HG03039 (cell line): Measurements from ENCODE around the gene RALGPS1.

Source experiments
- ATAC-seq: cut with Tn5 transposase; IDR thresholded peaks from one replicate; pipeline ENCODE4 v1.9.1; 2021; ENCODE audit warnings: mild to moderate bottlenecking, moderate library complexity; ENCODE audit not compliant: unreplicated experiment

RALGPS1 gene

DNA sequence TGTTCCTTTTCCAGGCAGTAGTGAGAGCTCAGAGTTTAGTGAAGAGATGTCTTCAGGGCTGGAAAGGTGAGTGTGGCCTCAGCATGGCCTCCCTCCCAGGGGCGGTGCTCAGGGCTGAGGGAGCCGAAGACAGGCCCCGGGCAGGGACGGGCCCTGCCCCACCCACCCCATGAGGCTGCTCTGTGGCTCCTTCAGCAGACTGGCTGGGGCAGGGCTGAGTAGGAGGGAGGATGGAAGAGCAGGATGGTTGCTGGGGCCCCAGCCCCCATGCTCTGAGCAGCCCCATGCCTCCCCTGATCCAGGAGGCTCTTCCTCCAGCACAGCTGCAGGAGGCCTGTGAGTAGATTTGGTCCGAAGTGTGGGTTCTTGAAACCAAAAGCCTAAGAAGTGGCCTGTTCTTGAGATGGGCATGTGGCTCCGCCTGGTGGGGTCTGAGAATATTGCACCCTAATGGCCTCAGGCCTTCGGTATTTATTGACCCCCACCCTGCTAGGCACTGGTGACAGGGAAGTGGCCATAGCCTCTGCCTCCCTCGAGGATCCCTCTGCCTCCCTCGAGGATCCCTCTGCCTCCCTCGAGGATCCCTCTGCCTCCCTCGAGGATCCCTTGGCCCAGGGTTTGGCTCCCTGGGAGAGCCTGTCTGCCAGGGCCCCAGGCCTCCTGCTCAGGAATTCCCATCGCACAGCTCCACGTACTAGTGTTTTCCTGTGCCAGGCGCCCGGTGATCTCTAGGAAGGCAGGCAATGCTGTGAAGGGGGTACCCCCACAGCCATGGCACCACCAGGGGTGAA is 284.6 kb downstream of the RALGPS1 start:
- ATAC-seq = no peak

DNA sequence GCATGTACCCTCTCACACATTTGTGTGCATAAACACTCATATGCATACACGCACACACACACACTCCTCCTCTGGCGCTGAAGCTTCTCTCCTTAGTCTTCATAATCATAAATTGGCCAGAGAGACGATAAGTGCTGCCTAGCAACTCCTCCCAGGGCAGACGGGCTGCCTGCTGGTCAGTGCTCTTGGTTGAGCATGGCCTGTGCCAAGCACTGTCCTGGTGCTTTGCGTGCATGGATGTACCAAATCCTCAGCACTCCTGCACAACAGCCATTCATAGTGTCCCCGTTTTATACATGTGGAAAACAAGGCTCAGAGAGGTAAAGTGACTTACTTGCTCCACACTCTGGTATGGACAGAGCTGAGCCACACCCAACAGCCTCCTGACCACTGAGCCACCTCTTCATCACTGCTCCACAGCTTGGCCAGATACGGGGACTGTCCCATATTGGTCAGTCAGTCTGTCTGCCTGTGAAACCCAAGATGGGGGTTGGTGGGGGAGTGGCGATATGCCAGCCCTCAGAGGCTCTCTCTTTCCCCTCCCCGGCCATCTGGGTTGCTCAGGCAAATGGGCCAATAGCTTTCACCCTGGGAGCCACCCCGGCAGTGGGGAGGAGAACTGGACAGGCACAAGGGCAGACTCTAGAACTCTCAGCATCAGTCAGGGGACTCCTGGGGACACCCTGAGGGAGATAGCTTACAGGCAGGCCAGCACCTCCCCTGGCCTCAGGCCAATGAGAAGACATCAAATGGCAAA is 285.7 kb downstream of the RALGPS1 start:
- ATAC-seq = no peak

DNA sequence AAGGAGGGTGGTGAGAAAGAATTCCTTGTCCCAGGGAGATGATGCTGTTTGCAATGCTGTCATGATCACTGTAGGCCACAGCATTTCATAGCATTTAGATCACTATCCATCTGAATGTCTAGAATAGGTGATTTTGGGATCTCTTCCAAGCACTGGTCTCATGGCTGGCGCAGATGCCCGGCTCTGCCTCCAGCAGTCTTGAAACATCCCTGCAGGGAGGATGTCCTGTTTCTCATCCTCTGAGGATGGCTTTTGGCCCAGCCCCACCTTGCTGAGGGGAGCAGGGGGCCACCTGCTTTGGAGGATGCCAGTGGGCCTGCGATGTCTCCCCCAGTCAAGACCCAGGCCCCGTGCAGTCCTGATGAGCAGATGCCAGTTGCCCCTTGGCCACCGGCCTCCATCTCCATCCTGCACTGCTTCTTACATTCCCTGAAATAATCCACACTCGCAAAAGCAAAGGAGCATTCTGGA is 286.5 kb downstream of the RALGPS1 start:
- no peak for ATAC-seq

DNA sequence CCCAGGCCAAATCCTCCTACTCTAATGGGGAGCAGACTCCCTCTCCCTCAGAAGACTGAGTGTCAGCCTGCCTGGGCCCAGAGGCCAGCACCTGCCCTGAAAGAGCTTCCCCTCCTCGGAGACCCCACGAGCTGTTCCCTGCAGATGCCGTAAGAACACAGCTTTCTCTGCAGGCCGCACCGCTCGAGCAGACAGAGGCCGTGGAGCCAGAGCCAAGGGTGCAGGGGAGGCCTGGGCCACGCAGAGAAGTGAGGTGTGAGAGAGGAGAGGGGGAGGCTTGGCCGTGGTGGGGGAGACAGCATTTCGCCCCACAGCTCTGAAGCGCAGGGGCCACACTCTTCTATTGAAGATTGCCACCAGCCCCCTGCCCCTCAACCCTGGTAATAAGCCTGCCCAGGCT is 287.1 kb downstream of the RALGPS1 start:
- no peak for ATAC-seq

DNA sequence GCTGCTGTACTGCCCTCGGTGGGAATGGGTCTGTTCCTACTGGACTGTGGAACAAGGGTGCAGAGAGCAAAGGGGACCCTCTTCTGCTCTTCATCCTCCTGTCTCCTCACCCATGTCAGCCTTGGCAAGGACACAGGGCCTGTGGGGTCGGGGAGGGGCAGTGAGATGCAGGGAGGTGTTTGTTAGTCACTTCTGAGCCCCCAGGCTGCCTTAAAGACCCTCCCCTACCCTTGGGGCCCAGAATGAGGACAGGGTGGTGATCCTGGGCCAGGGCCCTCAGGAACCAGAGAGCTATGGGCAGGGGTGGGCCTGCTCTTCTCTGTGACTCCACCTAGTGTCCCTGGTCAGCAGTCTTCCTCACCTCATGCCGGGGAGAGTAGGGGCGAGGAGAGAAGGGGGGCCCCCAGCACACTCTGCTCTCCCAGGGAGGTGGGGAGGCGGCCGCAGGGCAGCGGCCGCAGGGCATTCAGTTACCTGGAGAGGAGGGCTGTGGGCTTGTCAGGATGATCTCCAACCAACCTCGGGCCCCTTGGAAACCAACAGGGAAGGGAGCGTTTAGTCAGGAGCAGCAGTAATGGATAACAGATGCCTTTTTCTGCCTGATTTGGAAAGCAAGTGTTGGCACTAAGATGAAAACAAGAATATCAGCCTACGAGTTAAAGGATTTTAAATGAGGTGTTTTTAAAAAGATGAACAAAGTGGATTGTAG is 288.0 kb downstream of the RALGPS1 start:
- ATAC-seq = no peak

DNA sequence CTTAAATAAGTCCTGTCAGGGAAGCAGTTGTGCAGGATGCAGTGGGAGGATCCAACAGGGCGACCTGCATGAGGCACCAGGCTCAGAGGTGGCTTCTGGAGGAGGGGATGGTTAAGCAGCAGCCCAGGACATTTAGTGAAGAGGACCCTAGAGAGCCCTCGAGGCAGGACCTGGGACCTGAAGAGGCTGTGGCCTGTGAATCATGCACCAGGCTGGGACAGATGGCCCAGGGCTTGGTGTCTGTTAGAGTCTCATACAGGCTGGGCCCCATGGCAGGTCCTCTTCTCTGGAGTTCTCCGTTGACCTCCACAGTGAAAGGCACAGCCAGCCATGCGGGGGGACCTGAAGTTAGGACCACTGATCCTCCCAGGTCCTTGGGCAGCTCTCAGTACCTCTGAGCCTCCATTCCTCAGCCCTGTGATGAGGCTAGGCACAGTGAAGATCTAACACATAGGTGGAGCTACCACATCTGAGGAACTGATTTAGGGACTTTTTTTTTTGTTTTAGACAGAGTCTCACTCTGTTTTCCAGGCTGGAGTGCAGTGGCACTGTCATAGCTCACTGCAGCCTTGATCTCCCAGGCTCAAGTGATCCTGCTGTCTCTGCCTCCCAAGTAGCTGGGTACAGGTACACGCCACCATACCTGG is 289.2 kb downstream of the RALGPS1 start:
- no peak for ATAC-seq

DNA sequence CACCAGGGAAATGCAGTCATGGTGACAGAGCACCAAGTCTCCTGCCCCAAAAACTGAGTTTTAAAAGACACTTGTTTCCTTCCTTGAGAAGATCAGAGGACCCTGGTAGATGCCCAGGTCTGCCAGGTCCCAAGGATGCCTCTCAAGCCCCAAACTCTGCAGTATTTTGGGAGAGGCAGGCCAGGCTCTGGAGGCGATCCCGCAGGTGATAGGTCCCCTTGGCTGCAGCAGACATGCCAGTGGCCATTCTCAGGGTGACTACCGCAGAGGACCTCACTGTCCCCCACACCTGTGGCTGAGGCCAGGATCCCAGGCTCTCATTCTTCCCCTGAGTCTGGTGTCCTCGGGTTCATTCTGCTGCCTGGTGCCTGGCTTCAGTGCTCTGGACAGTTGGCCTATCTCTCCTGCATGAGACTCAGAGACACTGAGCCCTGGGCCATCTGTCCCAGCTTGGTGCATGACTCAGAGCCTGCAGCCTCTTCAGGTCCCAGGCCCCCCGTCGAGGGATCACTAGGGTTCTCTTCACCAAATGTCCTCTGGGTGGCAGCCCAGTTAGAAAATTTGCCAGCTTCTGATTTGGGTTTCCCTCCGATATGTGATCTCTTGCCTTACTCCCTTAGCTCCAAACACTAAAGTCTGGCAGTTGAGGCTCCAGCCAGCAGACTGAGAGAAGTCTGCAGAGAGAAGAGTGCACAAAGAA is 290.3 kb downstream of the RALGPS1 start:
- no peak for ATAC-seq

DNA sequence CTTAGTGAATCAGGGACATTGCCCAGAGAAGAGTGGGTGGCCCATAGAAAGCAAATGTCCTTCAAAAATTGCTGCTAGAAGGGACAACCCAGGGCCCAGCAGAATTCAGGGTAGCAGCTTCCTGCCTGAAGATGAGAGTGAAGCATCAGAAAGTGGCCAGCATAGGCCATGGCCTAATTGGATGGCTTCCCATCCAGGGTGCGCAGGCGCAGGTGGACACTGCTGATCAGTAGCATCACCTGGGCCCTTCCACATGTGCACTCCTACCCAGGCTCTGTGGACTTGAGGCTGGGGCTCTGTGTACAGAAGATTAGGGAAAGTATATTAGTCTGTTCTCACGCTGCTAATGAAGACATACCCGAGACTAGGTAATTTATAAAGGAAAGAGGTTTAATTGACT is 291.4 kb downstream of the RALGPS1 start:
- ATAC-seq = no peak

DNA sequence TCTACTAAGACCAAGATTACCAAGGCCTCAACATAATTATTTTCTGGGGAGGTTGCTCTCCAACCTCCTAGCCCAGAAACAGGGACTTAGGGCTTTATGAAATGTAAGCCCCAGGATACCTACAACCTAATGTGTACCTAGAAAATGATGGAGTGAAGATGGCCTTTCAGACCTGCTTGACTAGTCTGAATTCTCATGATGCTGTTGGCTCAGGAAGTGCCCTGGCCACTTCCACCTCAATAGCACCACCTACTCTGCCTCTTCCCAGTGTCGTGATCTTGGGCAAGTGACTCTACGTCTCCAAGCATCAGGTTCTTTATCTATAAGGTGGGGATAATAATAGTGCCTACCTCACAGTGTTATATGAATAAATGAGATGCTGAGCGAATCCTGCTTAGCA is 292.1 kb downstream of the RALGPS1 start:
- ATAC-seq = no peak

DNA sequence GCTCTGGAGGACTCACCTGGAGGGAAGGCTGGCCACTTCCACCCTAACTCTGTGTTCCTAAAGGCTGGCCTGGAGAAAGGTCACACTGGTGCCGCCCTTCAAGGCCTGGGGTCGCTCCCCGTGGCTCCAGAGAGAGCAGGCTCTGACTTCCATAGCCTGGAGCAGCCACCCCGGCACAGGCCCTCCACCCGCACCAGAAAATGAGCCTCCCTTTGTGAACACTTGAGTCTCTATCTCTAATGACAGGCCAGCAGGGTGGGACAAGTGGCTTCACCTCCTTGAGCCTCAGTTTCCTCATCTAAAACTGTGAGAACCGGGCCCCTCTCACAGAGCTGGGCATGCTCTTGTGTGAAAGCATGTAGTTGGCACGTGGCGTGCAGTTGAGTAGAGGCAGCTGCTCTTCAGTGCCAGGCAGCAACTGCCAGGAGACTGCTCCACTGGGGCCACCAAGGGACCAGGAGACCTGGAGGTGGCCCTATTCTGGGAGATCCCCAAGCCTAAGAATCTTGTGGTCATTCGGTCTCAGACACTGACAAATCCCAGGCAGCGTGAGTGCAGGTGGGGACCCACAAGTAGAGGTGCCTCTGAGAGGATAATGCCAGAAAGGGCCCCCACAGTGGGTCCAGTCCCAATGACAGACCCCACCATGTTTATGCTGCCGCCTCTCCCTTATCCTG is 293.3 kb downstream of the RALGPS1 start:
- no peak for ATAC-seq

DNA sequence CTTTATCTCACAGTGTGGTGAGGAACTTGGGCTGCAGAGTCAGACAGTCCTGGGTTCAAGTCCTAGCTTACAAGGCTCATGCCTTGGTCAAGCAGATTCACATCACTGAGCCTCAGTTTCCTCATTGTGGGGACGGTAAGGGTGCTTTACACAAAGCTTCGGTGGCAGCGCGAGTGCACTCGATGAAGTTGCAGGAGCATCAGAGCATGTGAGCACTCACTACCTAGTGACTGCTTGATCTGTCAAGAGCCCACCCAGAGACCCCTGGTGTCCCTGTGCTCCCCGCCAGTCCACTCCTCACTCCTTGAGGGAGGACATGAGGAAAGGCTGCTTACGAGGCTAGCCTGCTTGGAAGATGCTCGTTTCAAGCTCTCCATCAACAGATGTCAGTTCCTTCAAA is 293.8 kb downstream of the RALGPS1 start:
- no peak for ATAC-seq

DNA sequence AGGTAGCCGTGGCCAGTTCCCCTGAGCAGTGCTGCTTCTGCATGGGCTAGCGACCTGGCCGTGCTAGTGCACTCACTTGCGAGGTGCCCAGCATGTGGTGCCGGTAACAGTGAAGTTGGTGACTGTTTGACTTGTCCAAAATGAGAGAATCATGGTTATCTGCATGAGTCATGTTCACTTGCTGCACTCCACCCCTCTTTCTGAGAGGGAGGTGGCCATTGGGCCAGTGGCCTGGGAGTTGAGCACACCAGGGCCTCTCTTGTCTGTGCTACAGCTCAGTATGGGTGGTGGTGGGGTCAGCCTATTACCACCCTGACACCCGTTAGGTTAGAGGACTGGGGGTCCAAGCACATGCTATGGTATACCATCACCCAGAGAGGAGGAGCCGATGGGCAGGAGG is 294.6 kb downstream of the RALGPS1 start:
- ATAC-seq = no peak

DNA sequence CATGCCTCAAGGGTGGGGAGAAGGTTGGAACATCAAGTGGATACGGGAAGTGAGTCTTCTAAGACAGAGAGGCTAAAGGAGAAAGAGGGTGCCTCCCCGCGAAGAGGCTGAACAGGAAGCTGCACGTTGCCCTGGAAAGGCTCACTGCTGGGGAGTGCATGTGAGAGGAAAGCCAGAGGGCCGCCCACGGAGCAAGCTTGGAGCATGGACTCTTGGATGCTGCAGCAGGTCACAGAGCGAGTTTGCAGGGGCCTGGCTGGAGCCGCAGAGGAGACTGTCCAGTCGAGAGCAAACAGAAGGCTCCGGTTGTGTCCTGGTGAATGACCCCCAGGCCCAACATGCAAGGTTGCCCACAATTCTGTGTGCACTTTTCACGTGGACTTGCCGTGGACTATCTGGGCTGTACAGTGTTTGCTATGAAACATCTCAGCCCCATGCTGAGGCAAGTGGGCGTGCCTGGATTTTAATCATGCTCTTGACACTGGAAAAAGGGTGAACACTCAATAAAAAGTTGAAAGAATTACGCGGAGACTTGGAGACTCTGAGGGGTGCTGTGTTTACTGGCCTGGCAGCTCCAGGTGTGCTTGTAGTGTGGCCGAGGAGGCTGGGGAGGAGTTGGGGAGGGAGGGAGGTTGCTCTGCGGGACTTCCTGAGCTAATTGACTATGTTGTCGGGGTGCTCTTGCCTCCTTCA is 295.5 kb downstream of the RALGPS1 start:
- ATAC-seq = no peak

DNA sequence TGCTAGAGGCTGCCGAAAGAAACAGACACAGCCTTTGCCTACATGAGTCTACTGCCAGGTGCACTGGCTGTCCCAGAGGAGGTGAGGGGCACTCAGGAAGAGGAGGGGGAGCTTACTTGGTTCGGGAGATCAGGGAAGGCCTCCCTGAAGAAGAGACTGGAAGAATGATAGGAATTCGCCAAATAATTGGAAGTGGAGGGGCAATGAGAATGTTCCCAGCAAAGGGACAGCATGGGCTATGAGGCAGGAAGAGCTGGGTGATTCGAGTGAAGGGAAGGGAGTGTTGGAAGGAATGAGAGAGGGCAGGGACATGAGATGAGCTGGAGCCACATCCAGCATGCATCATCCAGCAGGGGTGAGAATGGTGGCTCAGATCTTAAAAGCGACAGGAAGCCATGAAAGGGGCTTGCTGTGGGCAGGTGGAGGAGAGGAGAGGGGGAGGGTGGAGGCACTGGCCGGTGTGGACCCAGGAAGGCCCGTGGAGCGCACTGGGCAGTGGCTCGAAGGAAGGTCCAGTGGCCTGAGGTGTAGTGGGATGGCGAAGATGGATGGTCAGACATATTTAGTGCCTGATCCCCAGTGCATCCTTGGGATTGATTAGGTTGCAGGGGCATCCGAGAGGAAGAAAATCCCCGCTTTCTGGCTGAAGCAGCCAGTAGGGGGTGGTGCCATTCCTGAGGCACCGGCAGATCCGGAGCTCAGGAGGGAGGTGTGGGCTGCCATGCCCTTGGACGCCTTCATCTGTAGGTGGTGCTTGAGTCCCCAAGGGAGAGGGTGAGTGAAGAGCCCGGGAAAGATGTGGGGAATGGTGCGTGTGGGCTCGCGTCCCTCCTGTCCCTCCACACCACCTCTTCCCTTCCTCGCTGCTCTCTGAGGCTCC is 296.5 kb downstream of the RALGPS1 start:
- ATAC-seq = no peak

DNA sequence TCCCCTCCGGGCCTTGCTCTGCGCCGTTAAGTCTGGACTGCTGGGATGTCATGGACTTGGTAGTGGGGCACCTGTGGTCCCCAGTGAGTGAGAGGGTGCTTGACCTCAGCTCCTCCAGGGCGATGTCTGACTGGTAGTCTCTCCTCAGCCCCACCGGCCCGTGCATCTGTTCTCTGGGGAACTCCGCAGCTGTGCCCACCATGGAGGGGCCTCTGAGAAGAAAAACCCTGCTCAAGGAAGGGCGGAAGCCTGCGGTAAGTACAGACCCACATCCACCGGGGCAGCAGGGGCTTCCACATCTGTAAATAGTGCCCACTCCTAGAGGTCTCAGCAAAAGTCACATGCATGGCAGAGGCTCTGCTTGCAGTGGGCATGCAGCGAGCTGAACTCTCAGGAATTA is 297.4 kb downstream of the RALGPS1 start:
- ATAC-seq = no peak

DNA sequence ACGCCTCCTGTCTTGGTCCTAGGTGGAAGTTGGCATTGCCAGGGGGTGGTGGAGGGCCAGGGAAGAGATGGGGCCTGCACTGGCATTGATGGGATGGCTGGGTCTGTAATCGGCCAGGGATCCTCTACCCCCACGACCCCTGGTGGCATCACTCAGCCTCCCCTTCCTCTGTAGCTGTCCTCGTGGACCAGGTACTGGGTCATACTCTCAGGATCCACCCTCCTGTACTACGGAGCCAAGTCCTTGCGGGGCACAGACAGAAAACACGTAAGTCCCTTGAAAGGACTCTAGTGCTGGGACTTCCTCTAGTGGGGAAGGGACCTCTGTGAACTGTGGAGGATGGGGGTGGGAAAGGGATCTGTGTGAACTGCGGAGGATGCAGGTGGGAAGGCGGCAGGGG is 297.9 kb downstream of the RALGPS1 start:
- ATAC-seq = no peak

DNA sequence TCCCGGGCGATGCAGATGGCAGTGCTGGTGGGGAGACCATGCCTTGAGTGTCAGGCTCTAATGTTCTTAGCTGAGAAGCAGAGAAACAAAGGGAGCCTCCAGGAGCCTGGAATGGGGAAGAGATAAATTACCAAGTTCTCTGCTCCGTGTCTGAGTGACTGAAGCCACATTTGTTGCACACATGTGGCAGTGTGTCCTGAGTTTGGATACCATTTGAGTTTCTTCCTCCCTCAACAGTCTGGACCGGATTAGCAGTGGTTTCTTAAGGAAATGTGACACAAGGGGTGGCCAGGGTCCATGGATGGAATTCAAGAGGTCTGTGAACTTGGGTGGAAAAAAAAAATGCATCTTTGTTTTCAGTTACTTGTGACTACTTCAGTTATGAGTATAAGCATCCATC is 299.3 kb downstream of the RALGPS1 start:
- ATAC-seq = no peak
